ENCODE measurements around the gene TRPM3.
"Not testable (repeated sequence)": the region's sequence is repeated elsewhere in the genome, so short reads cannot be mapped to it uniquely, and the experiment has no call there.

Gene TRPM3

DNA sequence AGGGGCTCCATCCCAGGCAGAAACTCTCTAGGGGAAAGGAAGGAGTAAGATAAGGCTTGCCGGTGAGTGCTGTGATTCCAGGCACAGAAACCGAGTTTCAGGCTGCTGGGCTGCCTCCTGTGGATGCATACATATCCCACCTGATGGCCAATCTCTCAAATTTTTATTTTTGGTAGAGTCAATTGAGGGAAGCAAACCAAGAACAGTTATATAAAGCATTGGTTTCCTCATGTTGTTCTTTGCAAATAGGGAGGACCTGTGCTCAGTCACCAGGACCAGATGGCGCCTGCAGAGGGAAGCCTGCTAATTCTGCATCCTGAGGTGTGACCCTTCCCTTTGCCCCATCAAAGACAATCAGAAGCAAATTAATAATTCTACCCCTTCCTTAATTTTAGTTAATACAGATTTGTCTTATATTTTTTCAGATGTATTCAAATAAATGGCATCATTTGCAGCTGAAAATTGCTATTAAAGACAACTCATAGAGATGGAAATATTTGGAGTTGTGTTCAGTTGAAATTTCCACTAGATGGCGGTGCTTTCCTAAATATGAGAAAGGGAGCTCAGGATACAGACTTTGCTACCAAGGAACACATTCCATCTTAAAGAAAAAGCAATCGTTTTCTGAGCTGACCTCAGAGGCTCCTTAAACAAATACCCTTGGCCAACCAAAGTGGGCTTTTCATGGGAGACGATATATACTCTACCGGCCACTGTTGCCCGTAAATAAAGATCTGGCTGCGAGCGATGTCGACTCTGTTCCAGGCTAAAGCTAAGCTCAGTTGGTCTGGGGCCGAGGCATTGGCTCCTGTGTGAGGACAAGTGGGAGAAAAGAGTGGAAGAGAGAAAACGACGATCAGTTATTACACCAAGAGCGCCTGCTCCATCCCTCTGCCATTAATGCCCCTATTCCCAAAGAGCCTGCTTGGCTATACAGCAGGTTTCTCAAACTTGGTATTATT is 481.3 kb downstream of the TRPM3 start:
- DNase-seq: no peak

DNA sequence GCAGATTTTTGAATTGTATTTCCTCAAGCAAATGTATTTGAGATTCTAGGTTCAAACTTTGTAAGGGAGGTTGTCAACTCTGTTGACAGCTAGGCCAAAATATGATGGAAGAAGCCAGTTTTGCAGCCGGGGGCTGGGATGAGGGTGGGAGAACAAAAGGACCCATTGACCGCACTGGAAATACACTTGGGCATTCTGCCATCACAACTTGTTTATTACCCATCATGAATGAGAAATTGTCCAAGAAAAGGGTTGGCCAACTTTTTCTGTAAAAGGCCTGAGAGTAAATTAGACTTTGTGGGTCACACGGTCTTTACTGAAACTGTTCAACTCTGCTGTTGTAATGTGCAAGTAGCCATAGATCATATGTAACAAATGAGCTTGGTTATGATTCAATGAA is 485.6 kb downstream of the TRPM3 start:
- DNase-seq: no peak

GRCh38 chr9:70634696-70635095 is 486.7 kb downstream of the TRPM3 start:
- DNase-seq: no peak

- no peak for DNase-seq
Observed at GRCh38 chr9:70630971-70631370, 490.4 kb downstream of the TRPM3 start.

DNA sequence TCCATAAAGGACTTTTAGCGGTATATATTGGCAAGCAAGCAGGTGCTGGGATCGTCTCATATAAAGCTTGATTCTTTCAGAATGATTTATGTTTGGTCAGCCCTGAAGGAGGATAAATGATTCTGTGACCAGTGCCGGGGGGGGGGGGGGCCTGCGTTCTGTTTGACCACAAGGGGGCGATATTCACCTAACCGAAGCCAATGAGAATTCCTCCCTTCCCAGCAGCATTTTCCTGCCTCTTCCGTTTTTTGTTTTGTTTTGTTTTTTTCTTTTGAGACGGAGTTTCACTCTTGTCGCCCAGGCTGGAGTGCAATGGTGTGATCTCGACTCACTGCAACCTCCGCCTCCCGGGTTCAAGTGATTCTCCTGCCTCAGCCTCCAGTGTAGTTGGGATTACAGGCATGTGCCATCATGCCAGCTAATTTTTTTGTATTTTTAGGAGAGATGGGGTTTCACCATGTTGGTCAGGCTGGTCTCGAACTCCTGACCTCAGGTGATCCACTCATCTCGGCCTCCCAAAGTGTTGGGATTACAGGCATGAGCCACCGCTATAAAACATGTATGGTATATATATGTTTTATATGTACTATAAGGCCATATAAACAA is 492.2 kb downstream of the TRPM3 start:
- DNase-seq: not testable (repeated sequence)

DNA sequence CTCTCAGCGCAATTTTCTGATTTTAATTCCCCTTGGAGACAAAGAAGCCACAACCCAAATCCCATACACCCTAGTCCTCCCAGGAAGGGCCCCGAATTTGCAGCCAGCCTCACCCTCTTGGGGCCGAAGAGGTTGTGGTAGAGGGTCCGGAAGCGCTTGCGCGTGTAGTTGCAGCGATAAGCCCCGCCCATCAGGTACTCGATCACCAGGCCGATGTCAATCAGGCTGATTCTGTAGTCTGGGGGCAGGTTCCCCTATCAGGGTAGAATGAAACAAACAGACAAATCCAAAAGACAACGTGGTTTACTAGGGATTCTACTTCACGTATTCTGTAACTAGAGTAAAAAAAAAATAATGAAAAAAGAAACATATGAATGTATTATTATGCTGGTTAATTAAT is 496.3 kb downstream of the TRPM3 start:
- DNase-seq: no peak

GRCh38 chr9:70618784-70619183 is 502.6 kb downstream of the TRPM3 start:
- no peak for DNase-seq

GRCh38 chr9:70617033-70617828 is 504.2 kb downstream of the TRPM3 start:
- no peak for DNase-seq

DNA sequence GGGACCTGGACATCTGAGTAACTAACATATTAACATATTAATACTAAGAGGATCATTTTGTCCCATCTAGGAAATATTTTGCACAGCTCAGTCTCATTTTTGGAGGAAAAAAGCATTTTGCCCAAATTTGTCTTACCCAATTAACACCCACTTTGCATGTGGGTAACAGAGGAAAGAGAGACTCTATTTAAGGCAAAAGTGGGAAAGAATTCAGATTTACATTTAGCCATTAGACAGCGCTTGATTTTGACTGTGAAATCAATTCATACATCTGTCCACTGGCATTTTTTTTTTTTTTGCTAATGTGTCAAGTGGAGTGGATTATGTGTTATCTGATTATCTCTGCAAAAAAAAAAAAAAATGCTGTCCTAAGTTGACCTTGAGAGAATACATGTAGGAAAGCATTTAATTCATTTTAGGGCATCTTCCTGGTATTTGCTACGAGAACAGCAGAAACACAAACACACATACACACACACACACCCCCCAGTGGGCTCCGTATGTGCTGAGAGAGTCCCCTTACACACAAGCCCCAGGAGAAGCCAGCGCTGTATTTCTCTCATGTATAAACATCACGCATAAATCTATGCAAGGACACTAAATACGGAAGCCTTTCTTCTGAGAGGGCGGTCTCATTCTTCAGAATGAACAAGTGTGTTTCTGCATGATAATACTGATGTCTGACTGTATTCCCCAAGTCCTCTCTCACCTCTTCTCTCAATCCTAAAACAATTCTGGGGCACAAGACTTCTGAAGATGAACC is 505.0 kb downstream of the TRPM3 start:
- no peak for DNase-seq

DNA sequence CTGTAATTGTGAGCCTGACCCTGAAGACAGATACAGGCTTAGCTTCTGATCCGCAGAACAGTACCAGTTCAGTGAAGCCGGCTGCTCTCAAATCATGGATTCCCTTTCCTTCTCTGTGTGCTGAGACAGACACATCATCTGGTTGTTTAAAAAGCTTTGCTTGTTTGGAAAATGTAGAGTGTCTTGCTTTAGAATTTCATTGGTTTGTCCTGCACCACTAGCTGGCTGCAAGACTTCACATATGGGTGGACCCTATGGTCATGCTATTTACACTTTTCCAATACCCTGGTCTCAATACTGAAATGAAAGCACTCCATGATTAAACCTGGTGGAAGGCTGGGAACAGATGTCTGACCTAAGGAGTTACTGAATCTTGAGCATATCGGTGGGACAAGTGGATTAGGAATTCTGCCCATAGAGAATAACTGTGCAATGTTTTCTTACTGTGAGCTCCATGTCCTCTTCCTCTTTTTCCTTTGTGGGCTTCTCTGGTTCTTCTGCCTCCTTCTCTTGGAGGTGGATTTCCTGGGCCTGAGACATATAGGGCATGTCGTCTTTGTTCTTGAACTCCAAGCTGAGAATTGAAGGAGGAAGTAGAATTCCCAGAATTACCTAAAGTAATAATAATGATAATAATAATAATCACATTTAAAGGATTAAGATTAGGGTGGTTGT is 505.8 kb downstream of the TRPM3 start:
- DNase-seq: no peak

DNA sequence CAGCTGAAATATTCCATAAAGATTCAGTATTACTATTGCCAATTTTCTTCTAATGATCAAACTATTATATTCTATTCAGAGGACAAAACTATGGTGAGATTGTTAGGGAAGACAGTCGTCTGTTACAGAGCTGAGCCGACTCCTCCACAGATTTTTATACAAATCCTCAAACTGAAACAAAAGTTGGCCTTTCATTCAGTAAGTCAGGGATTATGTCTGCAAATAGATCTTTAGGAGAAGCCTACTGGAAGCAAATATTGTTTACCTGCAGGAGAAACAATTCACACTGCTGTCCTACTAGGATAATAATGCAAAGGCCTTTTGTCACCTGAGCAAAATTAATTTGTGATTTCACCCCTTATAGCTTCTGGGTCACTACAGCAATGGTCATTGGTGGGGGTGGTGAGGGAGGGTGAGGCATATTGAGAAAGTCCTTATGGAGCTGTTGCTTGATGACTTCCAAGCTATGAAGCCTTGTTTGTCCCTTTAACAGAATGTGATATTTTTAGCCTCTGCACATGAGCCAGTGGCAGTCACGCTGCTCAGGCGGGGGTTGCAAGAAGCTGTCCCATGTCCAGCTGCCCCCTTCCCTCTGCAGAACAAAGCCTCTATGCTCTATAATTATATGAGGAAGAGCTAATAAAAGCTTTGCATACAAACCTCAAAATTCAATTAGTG is 506.5 kb downstream of the TRPM3 start:
- DNase-seq: no peak

- DNase-seq: no peak
Observed at GRCh38 chr9:70613024-70613768, 508.2 kb downstream of the TRPM3 start.

DNA sequence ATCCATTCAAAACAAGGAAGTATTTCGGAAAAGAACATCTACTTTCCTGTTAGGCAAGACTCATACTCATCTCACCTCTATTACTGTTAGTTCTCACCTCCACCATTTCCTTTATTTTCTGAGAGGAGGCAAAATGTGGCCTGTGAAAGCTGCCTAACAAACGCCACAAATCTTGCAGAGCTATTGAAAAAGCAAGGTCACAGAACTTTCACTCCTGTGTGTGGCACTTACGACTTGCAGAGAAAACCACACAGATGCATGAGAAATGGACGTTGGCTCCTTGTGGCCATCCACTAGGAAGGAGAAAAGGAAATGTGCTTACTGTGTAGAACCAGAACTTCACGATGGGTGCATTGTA is 511.2 kb downstream of the TRPM3 start:
- DNase-seq: no peak

GRCh38 chr9:70609542-70610286 is 511.7 kb downstream of the TRPM3 start:
- no peak for DNase-seq

GRCh38 chr9:70609011-70609410 is 512.4 kb downstream of the TRPM3 start:
- no peak for DNase-seq

DNA sequence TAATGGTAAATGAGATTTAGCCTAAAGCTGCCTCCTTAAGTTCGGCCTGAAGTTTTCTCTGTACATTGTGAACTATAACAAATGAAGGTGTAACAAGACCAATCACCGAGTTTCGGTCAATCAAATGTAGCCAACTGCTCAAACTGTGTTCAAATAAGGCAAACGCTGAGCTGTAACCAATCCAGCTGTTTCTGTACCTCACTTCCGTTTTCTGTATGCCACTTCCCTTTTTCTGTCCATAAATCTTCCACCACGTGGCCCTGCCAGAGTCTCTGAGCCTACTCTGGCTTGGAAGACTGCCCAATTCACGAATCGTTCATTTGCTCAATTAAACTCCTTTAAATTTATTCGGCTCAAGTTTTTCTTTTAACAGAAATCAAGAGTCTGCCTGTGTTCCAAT is 513.5 kb downstream of the TRPM3 start:
- DNase-seq: peak; percentile 5

GRCh38 chr9:70607329-70607728 is 514.1 kb downstream of the TRPM3 start:
- no peak for DNase-seq

DNA sequence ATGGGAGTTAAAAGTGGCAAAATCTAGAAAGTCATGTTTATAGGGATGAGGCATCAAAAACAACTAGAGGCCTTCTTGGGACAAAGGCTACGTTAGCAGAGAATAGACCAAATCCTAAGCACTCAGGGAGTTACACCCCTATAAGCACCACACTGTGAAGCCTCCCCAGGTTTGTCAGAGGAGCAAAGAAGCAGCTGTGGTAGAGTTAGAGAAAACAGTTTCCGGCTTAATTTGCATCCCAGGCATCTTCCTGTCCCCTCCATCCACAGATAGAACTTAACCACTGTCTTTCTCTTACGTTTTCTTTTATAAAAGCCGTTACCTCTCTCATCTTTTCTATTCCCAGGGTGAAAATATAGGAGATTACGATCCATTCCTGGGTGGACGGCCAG is 518.4 kb downstream of the TRPM3 start:
- DNase-seq: no peak

GRCh38 chr9:70602321-70603019 is 519.0 kb downstream of the TRPM3 start:
- peak; percentile 46 for DNase-seq

All from NCI-H446 treated with DMSO at 0.1 percent for 48 hours (cell line).